SK-N-MC (cell line): ENCODE results near the gene FAM151A.
"Not testable (repeated sequence)": the region's sequence is repeated elsewhere in the genome, so short reads cannot be mapped to it uniquely, and the experiment has no call there.

Experiments
- DNase-seq: peaks from one replicate; pipeline ENCODE4 v3.0.0-alpha.2; 2011; ENCODE audit warnings: low read depth, low spot score
- H3K27ac ChIP-seq: fragments of 200-600 bp; sonication (generic); 2 replicates; pipeline ENCODE4 v1.5.1; 2016; ENCODE audit warnings: mixed run types
- H3K36me3 ChIP-seq: fragments of 200-600 bp; sonication (generic); 2 replicates; pipeline ENCODE4 v1.6.1; 2017; ENCODE audit warnings: antibody characterized with exemption, low read length, mixed read lengths; ENCODE audit not compliant: insufficient read depth
- H3K4me3 ChIP-seq: fragments of 200-600 bp; sonication (generic); 2 replicates; pipeline ENCODE4 v1.5.1; 2016
- H3K9ac ChIP-seq: fragments of 200-600 bp; sonication (generic); 2 replicates; pipeline ENCODE4 v1.8.0; 2017; ENCODE audit warnings: mixed run types, mixed read lengths; ENCODE audit not compliant: insufficient read length
- H3K9me3 ChIP-seq: fragments of 200-600 bp; sonication (generic); 2 replicates; pipeline ENCODE4 v1.6.1; 2017; ENCODE audit warnings: low read depth, mild to moderate bottlenecking, antibody characterized with exemption, low read length, moderate library complexity, mixed read lengths
- EZH2 ChIP-seq: fragments of 200-600 bp; sonication (generic); IDR thresholded peaks from one replicate; pipeline ENCODE4 v1.6.1; 2017; ENCODE audit warnings: antibody characterized with exemption
- FOXP2 ChIP-seq: optimal IDR thresholded peaks from 2 replicates; pipeline ENCODE3; 2011; ENCODE audit warnings: mild to moderate bottlenecking, moderate library complexity; ENCODE audit not compliant: insufficient read depth; ENCODE audit errors: extremely low read length, control extremely low read depth
- POLR2AphosphoS5 ChIP-seq: IDR thresholded peaks from 2 replicates; pipeline ENCODE4 v1.6.1; 2012; ENCODE audit warnings: mild to moderate bottlenecking, low read depth, low read length, borderline replicate concordance

FAM151A gene

DNA sequence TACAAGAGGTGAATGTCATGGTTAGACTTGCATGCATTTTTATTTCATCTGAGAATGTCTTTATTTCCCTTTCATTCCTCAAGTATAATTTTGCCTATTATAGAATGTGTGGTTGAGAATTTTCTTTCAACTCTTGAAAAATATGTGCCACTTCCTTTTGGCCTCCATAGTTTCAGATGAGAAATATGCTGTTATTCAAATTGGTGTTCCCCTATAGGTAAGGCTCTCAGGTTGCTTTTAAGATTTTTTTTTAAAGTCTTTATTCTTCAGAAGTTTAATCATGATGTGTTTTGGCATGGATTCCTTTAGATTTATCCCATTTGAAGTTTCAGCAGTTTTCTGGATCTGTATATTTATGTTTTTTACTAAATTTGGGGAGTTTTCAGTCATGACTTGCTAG lies 20.4 kb upstream of the FAM151A start:
- DNase-seq = no peak
- Histone ChIP-seq H3K9ac (no peak overlapping the region), H3K27ac (no peak overlapping the region), H3K9me3 (no peaks in the 10 kb centered on the region; the same call in 1 of the 2 replicates), H3K4me3 (no peak overlapping the region), H3K36me3 (no peaks in the 10 kb centered on the region)
- TF ChIP-seq FOXP2 (no peak), POLR2AphosphoS5 (no peak), EZH2 (no peak)

DNA sequence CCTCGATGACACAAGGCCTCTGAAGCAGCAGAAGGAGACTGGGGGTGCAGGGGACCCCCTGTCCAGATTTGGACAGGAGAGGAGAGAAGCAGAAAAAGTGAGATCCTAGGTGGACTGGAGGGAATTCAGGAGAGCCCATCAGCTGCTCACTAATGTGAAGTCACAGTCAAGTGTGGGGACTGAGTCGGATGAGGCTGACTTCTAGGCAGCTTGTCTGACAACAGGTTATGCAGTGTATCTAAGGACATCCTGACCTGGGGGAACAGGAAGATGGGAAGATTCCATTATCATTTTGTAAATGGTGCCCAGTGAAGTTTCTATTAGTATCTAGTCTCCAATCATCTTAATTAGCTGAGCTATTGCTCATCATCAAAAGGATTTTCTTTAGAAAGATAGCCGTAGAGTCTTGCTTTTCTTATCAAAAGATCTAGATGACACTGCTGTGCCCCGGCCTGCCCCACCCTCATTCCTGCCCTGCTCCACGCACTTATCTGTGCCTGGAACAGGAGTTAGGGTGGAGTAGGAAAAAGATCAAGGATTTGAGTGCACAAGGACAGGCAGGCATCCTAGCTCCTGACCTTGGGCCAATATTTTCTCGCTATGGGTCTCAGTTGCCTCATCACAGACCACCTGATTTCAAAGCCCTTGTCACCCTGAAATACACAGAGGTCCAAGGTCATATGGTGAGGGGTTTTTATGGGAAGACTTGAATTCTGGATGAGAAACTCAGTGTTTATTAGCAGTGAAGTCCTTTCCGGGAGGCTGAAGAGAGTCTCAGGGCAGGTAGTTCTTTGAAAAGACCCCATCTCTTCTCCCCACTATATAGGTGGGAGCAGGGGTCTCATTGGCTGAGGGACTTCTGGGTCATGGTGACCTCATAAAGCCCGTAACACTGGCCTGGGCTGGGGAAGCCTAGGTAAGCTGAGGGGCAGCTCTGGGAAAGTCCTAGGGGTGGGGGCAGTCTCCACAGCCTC lies 17.8 kb upstream of the FAM151A start, which contains the start of gene MROH7:
MROH7 (plus strand) TSS at position 924 of the 974 bp plus-strand sequence. CDS start 11,141 bp downstream, outside the sequence.
- no peak for DNase-seq
- no peak within 1 kb of the TSS for H3K9ac ChIP-seq
- H3K36me3 ChIP-seq = no peaks in the 10 kb centered on the region
- TF ChIP-seq POLR2AphosphoS5 (no peak), EZH2 (no peak), FOXP2 (no peak)
- no peaks in the 10 kb centered on the region; the same call in 1 of the 2 replicates for H3K9me3 ChIP-seq
- no peak within 1 kb of the TSS for H3K4me3 ChIP-seq
- no peak within 1 kb of the TSS for H3K27ac ChIP-seq

DNA sequence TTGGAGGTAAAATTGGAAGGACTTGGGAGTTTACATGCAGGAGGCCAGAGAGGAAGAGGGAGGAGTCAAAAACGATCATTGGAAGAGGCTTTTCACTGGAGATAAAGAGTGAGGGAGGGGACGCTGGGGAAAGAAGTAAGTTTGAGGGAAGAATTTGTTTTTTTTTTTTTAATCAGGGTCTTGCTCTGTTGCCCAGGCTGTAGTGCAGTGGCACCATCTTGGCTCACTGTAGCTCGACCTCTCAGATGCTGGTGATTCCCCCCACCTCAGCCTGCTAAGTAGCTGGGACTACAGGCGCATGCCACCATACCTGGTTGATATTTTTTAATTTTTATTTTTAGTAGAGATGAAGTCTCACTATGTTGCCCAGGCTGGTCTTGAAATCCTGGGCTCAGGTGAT lies 17.0 kb upstream of the FAM151A start:
- Histone ChIP-seq H3K4me3 (no peak overlapping the region), H3K9me3 (no peaks in the 10 kb centered on the region; the same call in 1 of the 2 replicates), H3K27ac (no peak overlapping the region), H3K9ac (no peak overlapping the region), H3K36me3 (no peaks in the 10 kb centered on the region)
- no peak for TF ChIP-seq EZH2
- TF ChIP-seq POLR2AphosphoS5 = no peak
- no peak for TF ChIP-seq FOXP2
- no peak for DNase-seq

DNA sequence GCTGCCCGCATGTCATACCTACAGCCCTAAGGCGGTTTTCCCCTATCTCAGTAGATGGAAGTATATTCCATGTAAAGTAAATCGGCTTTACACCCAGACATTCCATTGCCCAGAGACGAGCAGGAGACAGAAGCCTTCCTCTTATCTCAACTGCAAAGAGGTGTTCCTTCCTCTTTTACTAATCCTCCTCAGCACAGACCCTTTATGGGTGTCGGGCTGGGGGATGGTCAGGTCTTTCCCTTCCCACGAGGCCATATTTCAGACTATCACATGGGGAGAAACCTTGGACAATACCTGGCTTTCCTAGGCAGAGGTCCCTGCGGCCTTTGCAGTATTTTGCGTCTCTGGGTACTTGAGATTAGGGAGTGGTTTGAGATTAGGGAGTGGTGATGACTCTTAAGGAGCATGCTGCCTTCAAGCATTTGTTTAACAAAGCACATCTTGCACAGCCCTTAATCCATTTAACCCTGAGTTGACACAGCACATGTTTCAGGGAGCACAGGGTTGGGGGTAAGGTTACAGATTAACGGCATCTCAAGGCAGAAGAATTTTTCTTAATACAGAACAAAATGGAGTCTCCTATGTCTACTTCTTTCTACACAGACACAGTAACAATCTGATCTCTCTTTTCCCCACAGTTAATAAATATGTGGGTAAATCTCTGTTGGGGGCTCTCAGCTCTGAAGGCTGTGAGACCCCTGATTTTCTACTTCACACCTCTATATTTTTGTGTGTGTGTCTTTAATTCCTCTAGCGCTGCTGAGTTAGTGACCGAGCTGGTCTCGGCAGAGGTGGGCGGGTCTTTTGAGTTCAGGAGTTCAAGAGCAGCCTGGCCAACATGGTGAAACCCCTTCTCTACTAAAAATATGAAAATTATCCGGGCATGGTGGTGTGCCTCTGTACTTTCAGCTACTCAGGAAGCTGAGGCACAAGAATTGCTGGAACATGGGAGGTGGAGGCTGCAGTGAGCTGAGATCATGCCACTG lies 13.4 kb upstream of the FAM151A start:
- not testable (repeated sequence) for H3K27ac ChIP-seq, H3K9me3 ChIP-seq, H3K4me3 ChIP-seq, H3K9ac ChIP-seq, H3K36me3 ChIP-seq, DNase-seq

DNA sequence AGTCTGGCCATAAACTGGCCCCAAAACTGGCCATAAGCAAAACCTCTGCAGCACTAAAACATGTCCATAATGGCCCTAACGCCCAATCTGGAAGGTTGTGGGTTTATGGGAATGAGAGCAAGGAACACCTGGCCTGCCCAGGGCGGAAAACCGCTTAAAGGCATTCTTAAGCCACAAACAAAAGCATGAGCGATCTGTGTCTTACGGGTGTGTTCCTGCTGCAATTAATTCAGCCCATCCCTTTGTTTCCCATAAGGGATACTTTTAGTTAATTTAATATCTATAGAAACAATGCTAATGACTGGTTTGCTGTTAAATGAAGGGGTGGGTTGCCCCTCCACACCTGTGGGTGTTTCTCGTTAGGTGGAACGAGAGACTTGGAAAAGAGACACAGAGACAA lies 12.5 kb upstream of the FAM151A start:
- not testable (repeated sequence) for H3K36me3 ChIP-seq, H3K27ac ChIP-seq, H3K9me3 ChIP-seq, H3K4me3 ChIP-seq, DNase-seq, H3K9ac ChIP-seq

DNA sequence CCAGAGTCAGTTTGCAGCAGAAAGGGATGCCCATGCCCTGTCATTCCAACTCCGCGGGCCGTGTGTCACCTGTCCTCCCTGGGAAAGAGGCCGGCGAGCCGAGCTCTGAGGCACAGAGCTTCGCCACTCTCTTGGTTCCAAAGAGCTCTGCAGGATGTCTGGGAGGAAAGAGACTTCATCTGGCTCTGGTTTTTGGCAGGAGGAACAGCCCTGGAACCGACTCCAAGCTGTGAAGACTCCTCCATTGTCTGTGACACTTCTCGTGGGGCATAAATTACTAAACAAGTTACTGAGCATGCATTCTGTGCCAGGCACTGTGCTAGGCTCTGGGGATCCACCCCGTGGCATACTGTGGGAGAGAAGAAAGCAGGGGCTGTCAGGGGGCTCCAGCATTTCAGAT lies 3.9 kb upstream of the FAM151A start:
- Histone ChIP-seq H3K27ac (no peak overlapping the region), H3K4me3 (no peak overlapping the region), H3K9ac (no peak overlapping the region), H3K36me3 (no peaks in the 10 kb centered on the region), H3K9me3 (no peaks in the 10 kb centered on the region)
- TF ChIP-seq POLR2AphosphoS5 (no peak), EZH2 (no peak), FOXP2 (no peak)
- DNase-seq = no peak

DNA sequence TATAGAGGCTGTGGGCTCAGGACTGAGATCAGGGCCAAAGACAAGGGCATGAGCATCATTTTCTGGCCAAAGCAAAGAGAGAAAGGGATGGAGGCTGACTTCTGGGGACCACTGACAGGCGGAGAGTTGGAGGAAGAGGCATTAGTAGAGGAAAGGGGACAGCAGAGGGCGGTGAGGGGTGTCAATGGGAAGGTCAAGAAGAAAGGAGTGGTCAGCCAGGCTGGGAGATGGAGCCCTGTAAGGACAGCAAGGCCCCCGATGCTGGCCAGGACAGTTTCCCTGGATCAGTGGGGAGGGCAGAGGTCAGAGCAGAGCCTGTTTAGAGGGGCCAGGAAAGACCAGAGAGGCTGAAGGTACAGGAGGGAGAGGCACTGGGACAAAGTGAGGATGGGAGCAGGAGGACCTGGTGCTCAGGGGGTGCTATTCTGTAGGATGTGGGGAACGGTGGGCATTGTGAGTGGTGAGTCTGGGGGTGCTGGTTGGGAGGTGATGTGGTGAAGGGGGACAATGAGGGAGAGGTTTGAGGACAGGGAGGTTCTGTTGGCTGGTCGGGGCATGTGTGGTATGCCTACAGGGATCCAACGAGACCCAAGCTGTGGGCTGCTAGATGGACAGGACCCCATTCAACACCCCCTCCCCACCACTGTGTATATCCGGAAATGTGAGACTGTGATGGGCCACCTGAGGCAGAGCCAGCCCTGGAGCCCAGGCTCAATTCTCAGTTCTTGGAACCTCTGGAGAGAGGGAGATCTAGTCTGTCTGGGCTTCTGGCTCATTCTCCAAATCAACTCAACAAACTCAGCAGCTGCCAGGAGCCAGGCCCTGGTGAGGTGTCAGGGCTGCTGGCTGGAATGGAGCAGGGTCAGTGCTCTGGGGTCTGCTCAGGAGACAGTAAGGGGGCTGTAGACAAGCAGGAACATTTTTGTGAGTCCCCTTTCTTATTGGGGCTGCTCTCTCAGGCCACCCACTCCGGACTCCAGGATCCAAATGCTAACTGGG lies 1.4 kb upstream of the FAM151A start:
- no peak overlapping the region for H3K27ac ChIP-seq
- no peak for DNase-seq
- TF ChIP-seq POLR2AphosphoS5 (no peak), EZH2 (no peak)
- H3K36me3 ChIP-seq = no peaks in the 10 kb centered on the region
- no peak overlapping the region for H3K9ac ChIP-seq
- no peak overlapping the region for H3K4me3 ChIP-seq
- no peaks in the 10 kb centered on the region for H3K9me3 ChIP-seq
